Smooth muscle cell of the pulmonary artery (primary cell): ENCODE results near the gene ETHE1. TPM values are rescaled to one million over a fixed set of nuclear protein-coding genes. Genes with fewer than 3 reads are reported as not detected.

Source experiments
- total RNA-seq: library from RNA; depleted of rRNA; stranded (reverse); fragments of >200 nt; gene quantifications from 2 replicates; pipeline ENCODE4 v1.2.3, GENCODE V29; 2014

ETHE1 gene
- total RNA-seq: 55.6 and 78.9 TPM in 2 replicates

DNA sequence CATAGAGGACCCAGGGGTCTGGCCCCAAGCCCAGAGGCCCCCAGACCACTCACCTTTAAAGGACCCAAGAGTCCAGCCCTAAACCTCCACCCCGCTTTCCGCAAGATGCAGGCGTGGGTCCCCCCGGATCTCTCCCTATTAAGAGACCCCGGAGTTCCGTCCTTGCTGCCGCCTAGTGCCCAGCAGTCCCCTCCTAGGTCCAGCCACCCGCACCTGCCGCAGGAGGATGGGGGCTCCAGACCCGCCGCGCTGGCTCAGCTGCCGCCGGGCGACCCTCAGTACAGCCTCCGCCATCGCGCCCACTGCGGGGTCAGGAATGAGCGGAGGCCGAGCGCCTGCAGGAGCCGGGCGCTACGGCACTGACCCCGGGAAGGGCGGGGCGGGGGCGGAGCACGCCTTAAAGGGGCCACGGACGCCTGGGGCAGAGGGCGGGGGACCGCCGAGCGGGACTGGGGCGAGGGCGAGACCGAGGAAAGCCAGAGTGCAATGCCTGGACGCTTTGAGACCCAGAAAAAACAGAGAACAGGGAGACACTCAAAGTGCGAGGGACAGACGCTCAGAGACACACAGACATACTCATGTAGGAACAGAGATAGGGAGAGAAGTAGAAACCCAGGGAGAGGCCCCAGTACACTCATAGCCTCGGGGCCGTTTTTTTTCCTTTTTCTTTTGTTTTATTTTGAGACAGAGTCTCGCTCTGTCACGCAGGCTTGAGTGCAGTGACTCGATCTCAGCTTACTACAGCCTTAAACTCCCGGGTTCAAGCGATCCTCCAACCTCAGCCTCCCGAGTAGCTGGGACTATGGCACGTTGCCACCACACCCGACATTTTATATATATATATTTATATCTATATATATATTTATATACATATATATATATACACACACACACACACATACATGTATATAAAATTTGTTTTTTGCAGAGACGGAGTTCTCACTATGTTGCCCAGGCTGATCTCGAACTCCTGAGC, at the start of gene ETHE1:
Gene ETHE1, minus strand, starts transcription at position 318 of the 976 bp plus-strand sequence. Its CDS starts 24 bp downstream, at position 294.

GRCh38 chr19:43575156-43575950, 48.4 kb upstream of the ETHE1 start, which contains the start of the genes PINLYP and XRCC1:
PINLYP (plus strand) TSS chr19:43575801; CDS start chr19:43577192, 1,391 bp downstream.
XRCC1 (minus strand) TSS chr19:43575527; CDS start chr19:43575458, 69 bp downstream.

GRCh38 chr19:43532962-43533545, 6.1 kb upstream of the ETHE1 start, which contains the start of gene ZNF575:
ZNF575 (plus strand) TSS chr19:43533188; CDS start chr19:43534423, 1,235 bp downstream.

GRCh38 chr19:43504426-43505185, 22.4 kb downstream of the ETHE1 start, which contains the start of gene PHLDB3:
PHLDB3 (minus strand) TSS chr19:43504746; CDS start chr19:43504118, 628 bp downstream.

DNA sequence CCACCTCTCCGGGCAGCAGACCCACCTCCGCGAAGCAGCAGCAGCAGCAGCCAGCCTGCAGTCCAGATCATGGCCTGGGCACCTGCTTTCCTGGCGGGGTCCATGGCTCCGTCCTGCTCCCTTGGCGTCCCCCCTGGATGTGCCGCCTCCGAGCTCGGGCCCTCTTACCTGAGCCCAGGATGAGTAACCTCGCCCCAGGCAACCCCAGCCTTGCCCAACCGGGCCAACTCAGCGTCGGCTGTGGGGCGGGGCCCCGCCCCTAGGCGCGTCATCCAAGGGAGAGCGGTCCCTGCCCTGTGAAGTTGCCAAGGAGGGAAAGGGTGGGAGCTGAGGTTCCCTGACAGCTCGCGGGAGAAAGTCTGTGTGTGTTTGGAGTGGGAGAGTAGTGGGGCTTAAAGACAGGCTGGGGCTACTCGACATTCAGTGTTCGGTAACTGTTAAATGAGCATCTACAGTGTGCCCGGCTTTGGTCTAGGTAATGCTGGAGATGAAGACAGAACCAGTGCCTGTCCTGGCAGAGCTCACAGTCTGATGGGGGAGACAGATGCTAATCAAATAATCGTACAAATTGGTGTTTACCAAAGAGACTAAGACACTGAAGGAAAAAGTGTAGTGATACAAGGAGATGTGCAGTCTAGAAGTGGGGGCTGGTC, 61.4 kb downstream of the ETHE1 start, which contains the start of gene LYPD3:
Gene LYPD3, minus strand, starts transcription at position 141 of the 653 bp plus-strand sequence. Its CDS starts 37 bp downstream, at position 104.

Other genes starting within 250 kb of the ETHE1 start
- 0.76 TPM in 1 of 2 replicates, not detected in the other for gene CD177, start 173.5 kb downstream of the ETHE1 start, total RNA-seq
- not detected in 2 replicates for gene TEX101, start 112.3 kb downstream of the ETHE1 start, total RNA-seq
- gene LYPD3, start 61.6 kb downstream of the ETHE1 start, total RNA-seq: not detected in 2 replicates
- 12.1 and 17.5 TPM in 2 replicates for gene PHLDB3, start 22.5 kb downstream of the ETHE1 start, total RNA-seq
- gene ZNF575, start 6.0 kb upstream of the ETHE1 start, total RNA-seq: 0.26 and 0.36 TPM in 2 replicates
- gene XRCC1, start 48.3 kb upstream of the ETHE1 start, total RNA-seq: 10.9 and 15.0 TPM in 2 replicates
- 0.76 and 1.3 TPM in 2 replicates for gene PINLYP, start 48.6 kb upstream of the ETHE1 start, total RNA-seq
- 20.1 and 29.3 TPM in 2 replicates for gene IRGQ, start 68.9 kb upstream of the ETHE1 start, total RNA-seq
- 9.7 and 11.1 TPM in 2 replicates for gene ZNF576, start 69.4 kb upstream of the ETHE1 start, total RNA-seq
- 0.03 TPM in 1 of 2 replicates, not detected in the other for gene SRRM5, start 84.9 kb upstream of the ETHE1 start, total RNA-seq
- 28.0 and 29.2 TPM in 2 replicates for gene ZNF428, start 92.4 kb upstream of the ETHE1 start, total RNA-seq
- 4.3 and 5.6 TPM in 2 replicates for gene CADM4, start 112.6 kb upstream of the ETHE1 start, total RNA-seq
- 87.8 and 131 TPM in 2 replicates for gene PLAUR, start 143.0 kb upstream of the ETHE1 start, total RNA-seq
- gene IRGC, start 188.9 kb upstream of the ETHE1 start, total RNA-seq: not detected in 2 replicates
- 11.3 and 23.8 TPM in 2 replicates for gene SMG9, start 227.8 kb upstream of the ETHE1 start, total RNA-seq